K562 (cell line): ENCODE measurements around the gene IPO9. TPM values are rescaled to one million over a fixed set of nuclear protein-coding genes. Genes with fewer than 3 reads are reported as not detected.

Experiments
- BCL6 ChIP-seq: fragments of 250-450 bp; sonication (Bioruptor Pico); IDR thresholded peaks from 2 replicates; pipeline ENCODE4 v1.4.0; 2020
- E2F1 ChIP-seq: sonication (generic); formaldehyde crosslinking; IDR thresholded peaks from 2 replicates; pipeline ENCODE4 v1.8.1; 2023; ENCODE audit warnings: mild to moderate bottlenecking, missing genetic modification reagents, moderate library complexity
- E2F3 ChIP-seq: fragments of 250-450 bp; sonication (Bioruptor Pico); IDR thresholded peaks from 2 replicates; pipeline ENCODE4 v1.4.0; 2020; ENCODE audit warnings: mild to moderate bottlenecking
- JUN ChIP-seq, 2 experiments: sonication (generic) in 1 of 2; formaldehyde crosslinking in 1 of 2; IDR thresholded peaks; 2 replicates each; pipeline versions ENCODE4 v1.6.1 to v1.8.0; 2012 to 2022; ENCODE audit warnings: borderline replicate concordance in 2 of 2, mild to moderate bottlenecking in 2 of 2, improper control_type of control experiment in 1 of 2, low read depth in 1 of 2, low read length in 1 of 2, missing genetic modification reagents in 1 of 2
- JUND ChIP-seq, 2 experiments: IDR thresholded peaks; 2 replicates in 1 of 2; 3 replicates in 1 of 2; pipeline ENCODE4 v1.6.1; 2011; ENCODE audit warnings: borderline replicate concordance in 2 of 2, low read depth in 2 of 2, low read length in 2 of 2, improper control_type of control experiment in 1 of 2, missing biosample characterization in 1 of 2, missing genetic modification characterization in 1 of 2, missing genetic modification reagents in 1 of 2
- MGA ChIP-seq: fragments of 450-650 bp; IDR thresholded peaks from 2 replicates; pipeline ENCODE4 v1.6.1; 2016; ENCODE audit warnings: mild to moderate bottlenecking, moderate library complexity
- MYNN ChIP-seq, 2 experiments: sonication (generic); formaldehyde crosslinking in 1 of 2; IDR thresholded peaks; 2 replicates each; pipeline versions ENCODE4 v1.5.0 to v1.6.1; 2016 to 2020; ENCODE audit warnings: antibody characterized with exemption in 1 of 2, missing genetic modification reagents in 1 of 2
- RAD21 ChIP-seq, 2 experiments: fragments of 250-450 bp in 1 of 2; fragments of 450-650 bp in 1 of 2; sonication (Bioruptor Pico) in 1 of 2; formaldehyde crosslinking in 1 of 2; IDR thresholded peaks in 1 of 2; conservative IDR thresholded peaks in 1 of 2; 2 replicates each; pipeline versions ENCODE4 v1.4.0 to v1.8.0; 2020 to 2022; ENCODE audit warnings: mild to moderate bottlenecking in 2 of 2, moderate library complexity in 1 of 2
- RFX5 ChIP-seq: IDR thresholded peaks from 2 replicates; pipeline ENCODE4 v1.6.1; 2011; ENCODE audit warnings: low read depth, mild to moderate bottlenecking, improper control_type of control experiment, low read length
- SRF ChIP-seq, 2 experiments: fragments of 250-450, 450-650 bp in 1 of 2; sonication (Bioruptor Pico) in 1 of 2; sonication (generic) in 1 of 2; formaldehyde crosslinking; IDR thresholded peaks; 2 replicates each; pipeline versions ENCODE4 v1.5.0 to v1.5.1; 2020 to 2022; ENCODE audit warnings: mild to moderate bottlenecking in 1 of 2, missing genetic modification reagents in 1 of 2
- U2AF2 ChIP-seq: fragments of 200-400 bp; formaldehyde crosslinking; optimal IDR thresholded peaks from 2 replicates; pipeline ENCODE3; 2017; ENCODE audit warnings: low read depth, mild to moderate bottlenecking, low read length
- ZNF431 ChIP-seq: sonication (generic); formaldehyde crosslinking; IDR thresholded peaks from 2 replicates; pipeline ENCODE4 v1.8.0; 2022; ENCODE audit warnings: mild to moderate bottlenecking, missing genetic modification reagents
- polyA plus RNA-seq, 8 experiments: library from polyadenylated mRNA; depleted of rRNA in 4 of 8; stranded (reverse) in 5 of 8; unstranded in 3 of 8; fragments of >200 nt; fragmentation: Nextera tagmentation in 2 of 8; fragmentation: Illumina TruSeq in 1 of 8; extraction: Ambion mirVana in 2 of 8; extraction: Trizol in 1 of 8; gene quantifications; 2 replicates each; pipeline versions ENCODE4 v1.2.1 to v1.2.3, GENCODE V29; 2011 to 2014; ENCODE audit warnings: inconsistent platforms in 1 of 8, missing spikeins in 1 of 8
- total RNA-seq, 7 experiments: library from RNA; depleted of rRNA in 6 of 7; stranded (reverse); fragments of >200 nt in 6 of 7; fragmentation: Illumina TruSeq in 2 of 7; extraction: Trizol in 2 of 7; gene quantifications; 2 replicates each; pipeline versions ENCODE4 v1.2.1 to v1.2.3, GENCODE V29; 2011 to 2021; ENCODE audit warnings: low replicate concordance in 1 of 7

The IPO9 gene
- total and polyA plus RNA-seq, 9 of the 15 experiments (the other 6 are each of a cell fraction or from before 2014, with no cell fraction given) = 27.9 to 78.6 (median 43.9) TPM

DNA sequence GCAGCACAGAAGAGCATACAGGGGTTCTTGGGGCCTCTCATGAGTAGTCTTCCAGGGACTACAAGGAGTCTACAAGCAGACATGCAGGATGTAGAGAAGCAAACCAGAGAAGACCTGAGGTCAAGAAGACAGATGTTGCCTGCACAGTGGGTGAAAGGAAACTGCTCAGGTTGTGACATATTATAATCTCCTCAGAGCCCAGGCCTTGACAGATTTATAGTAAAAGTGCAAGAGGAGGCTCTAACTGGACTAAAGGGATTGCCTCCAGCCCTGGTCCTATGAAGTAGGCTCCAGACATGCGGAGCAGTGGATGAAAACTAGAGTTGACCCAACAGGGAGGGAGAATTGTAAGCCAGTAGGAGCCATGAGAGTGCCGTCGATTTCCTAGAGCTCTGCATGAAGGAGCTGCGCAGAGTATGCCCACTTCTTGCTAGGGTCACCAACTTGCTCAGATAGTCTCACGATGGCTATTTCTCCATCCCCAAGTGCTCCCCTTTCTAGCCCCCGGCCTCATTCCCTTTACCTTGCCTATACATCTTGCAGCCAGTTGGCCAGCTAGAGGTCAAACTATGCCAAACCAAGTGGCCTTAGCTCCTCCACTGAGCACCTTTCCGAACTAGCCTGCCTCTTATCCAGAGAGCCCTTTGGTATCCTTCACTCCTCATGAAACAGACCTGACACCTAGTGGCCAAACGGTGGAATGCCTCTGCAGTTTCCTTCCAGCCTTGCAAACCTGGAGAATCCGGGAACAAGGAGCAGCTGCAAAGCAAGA lies 36.2 kb upstream of the IPO9 start (continued):
- TF ChIP-seq MGA (no peak), SRF (CRISPR knock-in tag; IDR thresholded peaks at IDR 0.05) (0 out of 4 replicates have a peak, but pooled peaks of 1 of the 2 experiments have one; percentile 70), ZNF431 (CRISPR knock-in tag) (no peak), E2F1 (CRISPR knock-in tag) (no peak), U2AF2 (no peak), JUN (IDR thresholded peaks at IDR 0.05; ENCODE audit: borderline replicate concordance, low read depth, low read length) (peak; percentile 30; the same call in 1 of the 2 replicates), JUN (CRISPR knock-in tag; IDR thresholded peaks at IDR 0.05; ENCODE audit: borderline replicate concordance) (no peak), E2F3 (CRISPR knock-in tag) (no peak), MYNN (IDR thresholded peaks at IDR 0.05) (no peak), MYNN (CRISPR knock-in tag; IDR thresholded peaks at IDR 0.05) (no peak), BCL6 (CRISPR knock-in tag) (no peak), RAD21 (CRISPR knock-in tag; conservative IDR thresholded peaks at IDR 0.05 in 1 of 2, IDR thresholded peaks at IDR 0.05 in 1 of 2) (peak; percentile 97 to 99), RFX5 (no peak), JUND (IDR thresholded peaks at IDR 0.05; ENCODE audit: borderline replicate concordance, low read depth, low read length) (peak; percentile 42; the same call in 1 of the 2 replicates), JUND (tag; IDR thresholded peaks at IDR 0.05; ENCODE audit: borderline replicate concordance, low read depth, low read length) (no peak; the same call in 2 of the 3 replicates)
